ENCODE measurements around the gene BTN3A1. TPM values are rescaled to one million over a fixed set of nuclear protein-coding genes. Genes with fewer than 3 reads are reported as not detected.
A peak's percentile ranks its signal among the peaks of the same experiment; 100 is the strongest.

Gene BTN3A1
- total and polyA plus RNA-seq, 2 of the 13 experiments (the other 11 are each of a cell fraction or from before 2014, with no cell fraction given) = 13.3 to 14.0 TPM

DNA sequence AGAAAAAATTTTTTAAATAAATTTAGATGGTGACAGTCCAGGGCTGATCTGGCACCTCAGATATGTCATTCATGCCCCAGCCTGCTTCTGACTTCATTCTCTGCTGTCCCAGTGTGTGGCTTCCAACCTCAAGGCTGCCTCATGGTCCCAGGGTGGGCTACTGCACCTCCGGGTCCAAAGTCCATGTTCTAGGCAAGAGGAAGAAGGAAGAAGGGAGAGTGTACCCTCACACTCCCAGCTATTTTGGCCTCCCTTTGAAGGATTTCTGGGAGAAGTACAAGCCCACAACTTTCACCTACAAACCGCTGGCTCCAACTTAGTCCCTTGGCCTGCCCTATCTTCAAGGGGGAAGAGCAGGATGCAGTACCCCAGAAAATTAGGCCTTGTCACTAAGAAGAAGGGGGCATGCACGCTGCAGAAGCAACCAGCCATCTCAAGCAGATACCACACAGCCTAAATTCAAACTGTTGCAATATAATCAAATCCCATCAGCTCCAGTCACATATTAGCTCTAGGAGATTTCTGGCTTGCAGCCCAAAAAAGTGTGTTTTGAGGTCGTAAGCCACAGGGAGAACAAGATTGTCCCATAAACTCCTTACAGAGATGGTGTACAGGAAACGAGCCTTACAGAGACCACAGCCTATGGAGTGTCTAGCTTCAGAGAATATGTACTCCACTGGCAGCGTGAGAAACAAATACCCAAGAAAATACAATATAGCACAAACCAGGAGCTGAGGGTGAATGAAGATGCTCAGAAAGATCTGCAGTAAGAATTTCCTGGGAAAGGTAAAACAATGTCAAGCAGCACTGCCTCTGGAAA, 38.0 kb upstream of the BTN3A1 start (continued):
- TF ChIP-seq NKX3-1 (CRISPR knock-in tag; IDR thresholded peaks at IDR 0.05) (0 out of 2 replicates have a peak, but pooled peaks have one; percentile 11), SIX4 (CRISPR knock-in tag; IDR thresholded peaks at IDR 0.05) (no peak), HNF4G (IDR thresholded peaks at IDR 0.05; ENCODE audit: borderline replicate concordance, low read depth, low read length) (0 out of 2 replicates have a peak, but pooled peaks have one; percentile 28), HNF4G (CRISPR knock-in tag; IDR thresholded peaks at IDR 0.05; ENCODE audit: borderline replicate concordance, low read depth) (no peak)

DNA sequence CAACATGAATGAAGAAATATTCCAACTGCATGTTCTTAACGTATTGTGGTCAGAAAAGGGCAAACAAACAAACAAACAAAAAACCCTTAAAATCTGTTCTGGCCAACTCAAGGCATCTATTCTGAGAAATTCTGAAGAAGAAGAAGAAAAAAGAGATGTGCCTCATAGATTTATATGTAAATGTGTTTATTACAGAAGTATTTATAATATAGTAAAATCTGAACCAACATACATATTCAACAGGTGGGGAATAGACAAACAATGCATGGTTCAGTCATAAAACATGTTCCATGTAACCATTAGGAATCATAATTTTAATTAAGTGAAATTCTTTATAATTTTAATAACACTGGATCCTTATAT, 36.5 kb upstream of the BTN3A1 start:
- Histone ChIP-seq H4K20me1 (ENCODE audit: insufficient read depth, low read length) (no peaks in the 10 kb centered on the region), H2AFZ (ENCODE audit: low read length) (peak overlapping the region; percentile 84), H3K27ac (ENCODE audit: extremely low read length, insufficient read depth, low read length) (peak overlapping the region; percentile 73), H3K9ac (ENCODE audit: insufficient read depth, low read depth, low read length) (peak overlapping the region; percentile 74), H3K9me3 (ENCODE audit: low read length) (no peaks in the 10 kb centered on the region), H3K4me1 (ENCODE audit: insufficient read depth, low read length) (peaks cover 52% of the 10 kb centered on the region), H3K79me2 (ENCODE audit: insufficient read depth, low read length) (peaks cover 3% of the 10 kb centered on the region), H3K4me3 (replicated peaks in 1 of 3; ENCODE audit: insufficient read depth in 1 of 3, low read depth in 2 of 3, low read length in 3 of 3) (peak overlapping the region; percentile 66 to 78 (median 74)), H3K4me2 (ENCODE audit: low read depth, low read length) (peak overlapping the region; percentile 77), H3K27me3 (ENCODE audit: control insufficient read depth in 1 of 2, insufficient read depth in 2 of 2, low read length in 2 of 2) (no peaks in the 10 kb centered on the region; a peak in 1 of 5 replicates), H3K36me3 (replicated peaks in 1 of 2; ENCODE audit: control insufficient read depth in 1 of 2, insufficient read depth in 2 of 2, low read length in 2 of 2) (peaks cover 0 to 10% of the 10 kb centered on the region in 2 experiments; a peak in 2 of 5 replicates)
- ATAC-seq (no peak), DNase-seq (ENCODE audit: low spot score) (no peak), FAIRE-seq (no peak)
- in situ Hi-C loops (cut with HindIII; ENCODE audit: extremely low pct_ligation_motif_present, low pct_unique_long_range_greater_than_20kb) (no loop called here), intact Hi-C loops (cut with micrococcal nuclease; ENCODE audit: unreplicated experiment) (loop anchor here (1.0 kb wide), 1 partner anchor 37 kb away; the partner anchor contains the start of gene BTN3A1)
- BruUV-seq (replicated peaks) = no TSS peak
- WGBS (ENCODE audit: low lambda C conversion rate) = 0% methylated on average over 1 of the region's 1 CpG
- ChIA-PET CTCF (ENCODE audit: low intra/inter-chr PET ratio, low total read pairs) (no interaction called here), POLR2A (interaction anchor here (0.7 kb wide), 1 partner anchor 17 kb away, joined by 3 read pairs; the partner anchor contains the start of gene BTN2A2)
- TF ChIP-seq ZNF501 (CRISPR knock-in tag; IDR thresholded peaks at IDR 0.05) = 0 out of 2 replicates have a peak, but pooled peaks have one; percentile 6
- TF ChIP-seq MTA3 (CRISPR knock-in tag; IDR thresholded peaks at IDR 0.05) = no peak
- TF ChIP-seq ELF4 (CRISPR knock-in tag; IDR thresholded peaks at IDR 0.05; ENCODE audit: borderline replicate concordance) = 0 out of 2 replicates have a peak, but pooled peaks have one; percentile 42
- TF ChIP-seq, protein P1, sequence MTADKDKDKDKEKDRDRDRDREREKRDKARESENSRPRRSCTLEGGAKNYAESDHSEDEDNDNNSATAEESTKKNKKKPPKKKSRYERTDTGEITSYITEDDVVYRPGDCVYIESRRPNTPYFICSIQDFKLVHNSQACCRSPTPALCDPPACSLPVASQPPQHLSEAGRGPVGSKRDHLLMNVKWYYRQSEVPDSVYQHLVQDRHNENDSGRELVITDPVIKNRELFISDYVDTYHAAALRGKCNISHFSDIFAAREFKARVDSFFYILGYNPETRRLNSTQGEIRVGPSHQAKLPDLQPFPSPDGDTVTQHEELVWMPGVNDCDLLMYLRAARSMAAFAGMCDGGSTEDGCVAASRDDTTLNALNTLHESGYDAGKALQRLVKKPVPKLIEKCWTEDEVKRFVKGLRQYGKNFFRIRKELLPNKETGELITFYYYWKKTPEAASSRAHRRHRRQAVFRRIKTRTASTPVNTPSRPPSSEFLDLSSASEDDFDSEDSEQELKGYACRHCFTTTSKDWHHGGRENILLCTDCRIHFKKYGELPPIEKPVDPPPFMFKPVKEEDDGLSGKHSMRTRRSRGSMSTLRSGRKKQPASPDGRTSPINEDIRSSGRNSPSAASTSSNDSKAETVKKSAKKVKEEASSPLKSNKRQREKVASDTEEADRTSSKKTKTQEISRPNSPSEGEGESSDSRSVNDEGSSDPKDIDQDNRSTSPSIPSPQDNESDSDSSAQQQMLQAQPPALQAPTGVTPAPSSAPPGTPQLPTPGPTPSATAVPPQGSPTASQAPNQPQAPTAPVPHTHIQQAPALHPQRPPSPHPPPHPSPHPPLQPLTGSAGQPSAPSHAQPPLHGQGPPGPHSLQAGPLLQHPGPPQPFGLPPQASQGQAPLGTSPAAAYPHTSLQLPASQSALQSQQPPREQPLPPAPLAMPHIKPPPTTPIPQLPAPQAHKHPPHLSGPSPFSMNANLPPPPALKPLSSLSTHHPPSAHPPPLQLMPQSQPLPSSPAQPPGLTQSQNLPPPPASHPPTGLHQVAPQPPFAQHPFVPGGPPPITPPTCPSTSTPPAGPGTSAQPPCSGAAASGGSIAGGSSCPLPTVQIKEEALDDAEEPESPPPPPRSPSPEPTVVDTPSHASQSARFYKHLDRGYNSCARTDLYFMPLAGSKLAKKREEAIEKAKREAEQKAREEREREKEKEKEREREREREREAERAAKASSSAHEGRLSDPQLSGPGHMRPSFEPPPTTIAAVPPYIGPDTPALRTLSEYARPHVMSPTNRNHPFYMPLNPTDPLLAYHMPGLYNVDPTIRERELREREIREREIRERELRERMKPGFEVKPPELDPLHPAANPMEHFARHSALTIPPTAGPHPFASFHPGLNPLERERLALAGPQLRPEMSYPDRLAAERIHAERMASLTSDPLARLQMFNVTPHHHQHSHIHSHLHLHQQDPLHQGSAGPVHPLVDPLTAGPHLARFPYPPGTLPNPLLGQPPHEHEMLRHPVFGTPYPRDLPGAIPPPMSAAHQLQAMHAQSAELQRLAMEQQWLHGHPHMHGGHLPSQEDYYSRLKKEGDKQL (CRISPR knock-in tag; IDR thresholded peaks at IDR 0.05; ENCODE audit: low read depth) = no peak
- TF ChIP-seq ZNF879 (CRISPR knock-in tag; IDR thresholded peaks at IDR 0.05) = no peak
- TF ChIP-seq ZNF138 (CRISPR knock-in tag; IDR thresholded peaks at IDR 0.05; ENCODE audit: low read depth) = no peak
- TF ChIP-seq SSRP1 (CRISPR knock-in tag; IDR thresholded peaks at IDR 0.05) = 0 out of 2 replicates have a peak, but pooled peaks have one; percentile 29
- TF ChIP-seq, protein P2, sequence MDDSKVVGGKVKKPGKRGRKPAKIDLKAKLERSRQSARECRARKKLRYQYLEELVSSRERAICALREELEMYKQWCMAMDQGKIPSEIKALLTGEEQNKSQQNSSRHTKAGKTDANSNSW (CRISPR knock-in tag; IDR thresholded peaks at IDR 0.05; ENCODE audit: borderline replicate concordance) = no peak
- TF ChIP-seq ZMAT3 (CRISPR knock-in tag; conservative IDR thresholded peaks at IDR 0.05) = no peak
- TF ChIP-seq, protein P3, sequence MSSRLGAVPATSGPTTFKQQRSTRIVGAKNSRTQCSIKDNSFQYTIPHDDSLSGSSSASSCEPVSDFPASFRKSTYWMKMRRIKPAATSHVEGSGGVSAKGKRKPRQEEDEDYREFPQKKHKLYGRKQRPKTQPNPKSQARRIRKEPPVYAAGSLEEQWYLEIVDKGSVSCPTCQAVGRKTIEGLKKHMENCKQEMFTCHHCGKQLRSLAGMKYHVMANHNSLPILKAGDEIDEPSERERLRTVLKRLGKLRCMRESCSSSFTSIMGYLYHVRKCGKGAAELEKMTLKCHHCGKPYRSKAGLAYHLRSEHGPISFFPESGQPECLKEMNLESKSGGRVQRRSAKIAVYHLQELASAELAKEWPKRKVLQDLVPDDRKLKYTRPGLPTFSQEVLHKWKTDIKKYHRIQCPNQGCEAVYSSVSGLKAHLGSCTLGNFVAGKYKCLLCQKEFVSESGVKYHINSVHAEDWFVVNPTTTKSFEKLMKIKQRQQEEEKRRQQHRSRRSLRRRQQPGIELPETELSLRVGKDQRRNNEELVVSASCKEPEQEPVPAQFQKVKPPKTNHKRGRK (CRISPR knock-in tag; IDR thresholded peaks at IDR 0.05) = 0 out of 2 replicates have a peak, but pooled peaks have one; percentile 79
